ENCODE data around the gene EIF2A. TPM values are rescaled to one million over a fixed set of nuclear protein-coding genes. Genes with fewer than 3 reads are reported as not detected.

EIF2A gene
- total RNA-seq, 3 donors from 2014 or later (not counting 1 experiment from before 2014, with no cell fraction given), result 102 to 124 (median 108) TPM

- no peaks in the 10 kb centered on the region for H3K4me1 ChIP-seq (ENCODE audit: control insufficient read depth, insufficient read depth, low read length)
- Mint-ChIP-seq H3K27ac (no peak overlapping the region), H3K4me1 (no peaks in the 10 kb centered on the region), H3K36me3 (no peaks in the 10 kb centered on the region), H3K4me3 (no peak overlapping the region), H3K27me3 (ENCODE audit: low read depth in 2 of 2) (peaks cover 7 to 8% of the 10 kb centered on the region in 2 donors), H3K9me3 (no peaks in the 10 kb centered on the region)
- no peak for DNase-seq
- H3K27me3 ChIP-seq (ENCODE audit: control insufficient read depth, insufficient read depth, low read length), result no peaks in the 10 kb centered on the region
- H3K9me3 ChIP-seq (ENCODE audit: control insufficient read depth, insufficient read depth, low read length), result no peaks in the 10 kb centered on the region
- TF ChIP-seq CTCF (IDR thresholded peaks at IDR 0.05), result no peak
- H3K36me3 ChIP-seq (ENCODE audit: control insufficient read depth, insufficient read depth, low read length), result no peaks in the 10 kb centered on the region
- 83% methylated on average over 4 of the region's 4 CpGs for WGBS (ENCODE audit: insufficient coverage)
- no peak overlapping the region for H3K27ac ChIP-seq (ENCODE audit: low read length)
- no peak for ATAC-seq
- no peak overlapping the region for H3K4me3 ChIP-seq (ENCODE audit: low read length)
- intact Hi-C loops (cut with micrococcal nuclease), result no loop called here
Observed at GRCh38 chr3:150515210-150515609, 31.4 kb upstream of the EIF2A start.

- Histone ChIP-seq H3K4me1 (ENCODE audit: control insufficient read depth, insufficient read depth, low read length) (no peaks in the 10 kb centered on the region), H3K27ac (ENCODE audit: low read length) (no peak overlapping the region), H3K36me3 (ENCODE audit: control insufficient read depth, insufficient read depth, low read length) (no peaks in the 10 kb centered on the region), H3K9me3 (ENCODE audit: control insufficient read depth, insufficient read depth, low read length) (no peaks in the 10 kb centered on the region), H3K27me3 (ENCODE audit: control insufficient read depth, insufficient read depth, low read length) (no peaks in the 10 kb centered on the region), H3K4me3 (ENCODE audit: low read length) (no peak overlapping the region)
- no peak for DNase-seq
- H3K4me3 Mint-ChIP-seq, result no peak overlapping the region
- no peak for TF ChIP-seq CTCF (IDR thresholded peaks at IDR 0.05)
- no peaks in the 10 kb centered on the region for H3K9me3 Mint-ChIP-seq
- H3K4me1 Mint-ChIP-seq, result no peaks in the 10 kb centered on the region
- intact Hi-C loops (cut with micrococcal nuclease), result no loop called here
- peaks cover 0 to 7% of the 10 kb centered on the region in 2 donors for H3K27me3 Mint-ChIP-seq (ENCODE audit: low read depth in 2 of 2)
- no peak overlapping the region for H3K27ac Mint-ChIP-seq
- no peaks in the 10 kb centered on the region for H3K36me3 Mint-ChIP-seq
- WGBS (ENCODE audit: insufficient coverage), result 90% methylated on average over 3 of the region's 3 CpGs
- ATAC-seq, result no peak
Observed at GRCh38 chr3:150519026-150519425, 27.6 kb upstream of the EIF2A start.

- Mint-ChIP-seq H3K27ac (no peak overlapping the region), H3K4me3 (no peak overlapping the region), H3K4me1 (no peaks in the 10 kb centered on the region), H3K27me3 (ENCODE audit: low read depth in 2 of 2) (peaks cover 0 to 5% of the 10 kb centered on the region in 2 donors), H3K9me3 (no peaks in the 10 kb centered on the region), H3K36me3 (no peaks in the 10 kb centered on the region)
- H3K4me1 ChIP-seq (ENCODE audit: control insufficient read depth, insufficient read depth, low read length), result no peaks in the 10 kb centered on the region
- ATAC-seq (no peak), DNase-seq (no peak)
- no peaks in the 10 kb centered on the region for H3K36me3 ChIP-seq (ENCODE audit: control insufficient read depth, insufficient read depth, low read length)
- H3K4me3 ChIP-seq (ENCODE audit: low read length), result no peak overlapping the region
- no peak for TF ChIP-seq CTCF (IDR thresholded peaks at IDR 0.05)
- 88% methylated on average over 24 of the region's 24 CpGs for WGBS (ENCODE audit: insufficient coverage)
- intact Hi-C loops (cut with micrococcal nuclease), result no loop called here
- H3K27ac ChIP-seq (ENCODE audit: low read length), result no peak overlapping the region
- no peaks in the 10 kb centered on the region for H3K27me3 ChIP-seq (ENCODE audit: control insufficient read depth, insufficient read depth, low read length)
- H3K9me3 ChIP-seq (ENCODE audit: control insufficient read depth, insufficient read depth, low read length), result no peaks in the 10 kb centered on the region
Observed at GRCh38 chr3:150520408-150520807, 26.2 kb upstream of the EIF2A start.

GRCh38 chr3:150521463-150521862 is 25.1 kb upstream of the EIF2A start:
- Histone ChIP-seq H3K27me3 (ENCODE audit: control insufficient read depth, insufficient read depth, low read length) (no peaks in the 10 kb centered on the region), H3K4me3 (ENCODE audit: low read length) (no peak overlapping the region), H3K4me1 (ENCODE audit: control insufficient read depth, insufficient read depth, low read length) (no peaks in the 10 kb centered on the region), H3K27ac (ENCODE audit: low read length) (no peak overlapping the region), H3K36me3 (ENCODE audit: control insufficient read depth, insufficient read depth, low read length) (no peaks in the 10 kb centered on the region), H3K9me3 (ENCODE audit: control insufficient read depth, insufficient read depth, low read length) (no peaks in the 10 kb centered on the region)
- no peaks in the 10 kb centered on the region for H3K9me3 Mint-ChIP-seq
- H3K4me1 Mint-ChIP-seq, result no peaks in the 10 kb centered on the region
- ATAC-seq, result no peak
- no peaks in the 10 kb centered on the region for H3K36me3 Mint-ChIP-seq
- no peak for DNase-seq
- no peak overlapping the region for H3K27ac Mint-ChIP-seq
- no peaks in the 10 kb centered on the region for H3K27me3 Mint-ChIP-seq (ENCODE audit: low read depth in 2 of 2)
- intact Hi-C loops (cut with micrococcal nuclease), result no loop called here
- no peak for TF ChIP-seq CTCF (IDR thresholded peaks at IDR 0.05)
- no peak overlapping the region for H3K4me3 Mint-ChIP-seq
- 83% methylated on average over 2 of the region's 2 CpGs for WGBS (ENCODE audit: insufficient coverage)
